HS-27A (cell line): ENCODE data around the gene CRK.
"Not testable (repeated sequence)": the region's sequence is repeated elsewhere in the genome, so short reads cannot be mapped to it uniquely, and the experiment has no call there.

Source experiments
- DNase-seq: peaks from one replicate; pipeline ENCODE4 v3.0.0-alpha.2; 2012; ENCODE audit warnings: low read depth, missing footprints

CRK gene

DNA sequence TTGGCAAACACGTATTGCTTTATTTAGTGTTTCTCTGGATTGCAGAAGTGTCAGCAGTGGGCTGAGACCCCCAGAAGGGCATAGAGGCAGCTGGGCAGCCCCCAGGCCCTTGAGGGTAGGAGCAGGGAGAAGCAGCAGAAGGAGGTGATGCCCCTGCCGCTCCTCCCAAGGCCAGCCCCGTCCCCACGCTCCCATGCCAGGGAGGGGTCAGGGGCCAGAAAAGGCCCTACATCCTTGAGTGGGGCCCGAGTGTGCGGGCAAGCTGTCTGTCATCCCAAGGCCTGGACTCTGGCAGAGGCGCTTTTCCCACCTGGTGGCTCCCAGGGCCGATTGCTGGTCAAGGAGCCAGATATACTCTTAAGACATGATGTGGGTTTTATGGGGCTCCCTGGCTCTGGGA lies 8.2 kb upstream of the CRK start:
- no peak for DNase-seq

GRCh38 chr17:1462164-1463112 lies 6.4 kb upstream of the CRK start:
- DNase-seq: no peak

- DNase-seq: no peak
Measured at GRCh38 chr17:1461198-1461944, 5.3 kb upstream of the CRK start.

DNA sequence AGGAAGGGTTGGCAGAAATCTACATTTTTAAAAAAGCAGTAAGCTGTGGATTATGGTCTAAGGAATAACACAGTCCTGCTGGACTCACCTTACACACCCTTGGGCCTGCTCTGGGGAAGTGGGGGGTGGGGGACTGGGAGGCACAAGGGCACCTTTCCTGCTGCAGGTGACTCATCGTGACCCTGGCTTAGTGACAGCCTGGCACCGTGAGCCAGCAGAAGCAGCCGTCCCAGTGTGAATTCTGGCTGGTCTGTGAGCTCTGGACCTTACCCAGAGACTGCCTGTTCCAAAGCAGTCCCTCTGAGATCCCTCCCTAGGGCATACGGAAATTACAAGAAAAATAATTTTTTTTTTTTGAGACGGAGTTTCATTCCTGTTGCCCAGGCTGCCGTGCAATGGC lies 4.2 kb upstream of the CRK start:
- DNase-seq: no peak

- DNase-seq: peak; percentile 33
Measured at GRCh38 chr17:1455291-1455796, 688 bp downstream of the CRK start.

- no peak for DNase-seq
Measured at GRCh38 chr17:1454541-1454940, 1.5 kb downstream of the CRK start.

- DNase-seq: not testable (repeated sequence)
Measured at GRCh38 chr17:1453694-1454093, 2.3 kb downstream of the CRK start.

GRCh38 chr17:1452836-1453235 lies 3.2 kb downstream of the CRK start:
- DNase-seq: no peak

DNA sequence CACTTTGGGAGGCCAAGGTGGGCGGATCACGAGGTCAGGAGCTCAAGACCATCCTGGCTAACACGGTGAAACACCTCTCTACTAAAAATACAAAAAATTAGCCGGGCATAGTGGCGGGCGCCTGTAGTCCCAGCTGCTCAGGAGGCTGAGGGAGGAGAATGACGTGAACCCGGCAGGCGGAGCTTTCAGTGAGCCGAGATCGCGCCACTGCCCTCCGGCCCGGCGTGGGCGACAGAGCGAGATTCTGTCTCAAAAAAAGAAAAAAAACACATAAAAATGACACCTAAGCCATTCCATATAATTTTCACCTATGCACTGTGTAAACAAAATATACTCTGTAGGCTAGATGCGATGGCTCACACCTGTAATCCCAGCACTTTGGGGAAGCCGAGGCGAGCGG lies 5.8 kb downstream of the CRK start:
- not testable (repeated sequence) for DNase-seq

DNA sequence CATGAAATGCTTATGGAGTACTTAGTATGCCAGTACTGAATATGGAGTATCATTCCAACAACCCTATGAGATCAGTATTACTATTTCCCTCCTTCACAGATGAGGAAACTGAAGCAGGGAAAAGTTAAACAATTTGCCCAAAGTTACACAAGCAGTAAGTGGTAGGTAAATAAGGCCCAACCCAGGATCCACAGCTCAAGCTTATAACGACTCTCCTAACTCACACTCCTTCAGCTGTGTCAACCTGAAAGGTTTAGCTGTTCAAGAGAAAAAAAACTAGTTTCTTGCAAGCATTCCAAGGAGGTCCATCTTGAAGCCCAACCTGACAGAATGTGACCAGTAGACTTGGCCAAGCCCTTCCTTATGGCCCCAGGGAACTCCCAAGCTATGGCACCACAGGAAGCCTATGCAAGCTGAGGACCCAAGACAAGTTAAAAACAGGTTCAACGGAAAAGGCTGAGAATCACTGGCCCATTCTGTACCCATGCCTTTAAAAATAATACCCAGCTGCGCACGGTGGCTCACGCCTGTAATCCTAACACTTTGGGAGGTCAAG lies 6.5 kb downstream of the CRK start:
- DNase-seq: no peak

DNA sequence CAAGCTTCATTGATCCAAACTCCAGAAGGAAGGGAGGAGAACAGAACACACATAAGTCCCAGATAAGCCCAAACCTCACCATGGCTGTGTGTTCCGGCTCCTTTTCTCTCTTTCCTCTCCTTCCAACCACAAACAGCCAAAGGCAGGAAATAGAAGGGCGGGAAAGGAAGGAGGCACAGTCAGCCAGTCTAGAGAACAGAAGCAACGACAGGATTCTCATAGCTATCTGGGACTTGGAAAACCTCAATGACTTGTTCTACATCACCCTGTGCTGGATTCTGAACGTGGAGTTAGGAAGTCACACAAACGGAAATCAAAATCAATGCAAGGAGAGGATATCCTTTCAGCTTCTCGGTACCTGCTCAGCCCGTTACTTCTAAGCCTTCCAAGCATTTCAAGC lies 9.0 kb downstream of the CRK start:
- DNase-seq: no peak

GRCh38 chr17:1446201-1446600 lies 9.8 kb downstream of the CRK start:
- DNase-seq: no peak

GRCh38 chr17:1445695-1446094 lies 10.3 kb downstream of the CRK start:
- DNase-seq: not testable (repeated sequence)

DNA sequence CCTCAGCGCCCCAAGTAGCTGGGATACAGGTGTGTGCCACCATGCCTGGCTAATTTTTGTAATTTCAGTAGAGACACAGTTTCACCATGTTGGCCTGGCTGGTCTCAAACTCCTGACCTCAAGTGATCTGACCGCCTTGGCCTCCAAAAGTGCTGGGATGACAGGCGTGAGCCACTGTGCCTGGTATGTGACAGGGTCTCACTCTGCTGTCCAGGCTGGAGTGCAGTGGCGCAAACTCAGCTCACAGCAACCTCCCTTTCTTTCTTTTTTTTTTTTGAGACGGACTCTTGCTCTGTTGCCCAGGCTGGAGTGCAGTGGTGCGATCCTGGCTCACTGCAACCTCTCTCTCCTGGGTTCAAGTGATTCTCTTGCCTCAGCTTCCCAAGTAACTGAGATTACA lies 13.3 kb downstream of the CRK start:
- DNase-seq: not testable (repeated sequence)

- DNase-seq: no peak
Measured at GRCh38 chr17:1442187-1442586, 13.8 kb downstream of the CRK start.

DNA sequence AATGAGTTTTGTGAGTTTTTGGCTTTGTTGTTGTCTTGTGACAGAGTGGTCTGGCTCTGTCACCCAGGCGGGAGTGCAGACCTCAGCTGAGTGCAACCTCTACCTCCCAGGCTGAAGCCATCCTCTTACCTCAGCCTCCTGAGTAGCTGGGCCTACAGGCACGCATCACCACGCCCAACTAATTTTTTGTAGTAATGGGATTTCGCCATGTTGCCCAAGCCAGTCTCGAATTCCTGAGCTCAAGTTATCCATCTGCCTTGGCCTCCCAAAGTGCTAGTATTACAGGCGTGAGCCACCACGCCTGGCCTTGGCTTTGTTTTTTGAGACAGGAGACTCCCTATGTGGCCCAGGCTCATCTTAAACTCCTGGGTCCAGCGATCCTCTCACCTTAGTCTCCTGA lies 15.1 kb downstream of the CRK start:
- no peak for DNase-seq

DNA sequence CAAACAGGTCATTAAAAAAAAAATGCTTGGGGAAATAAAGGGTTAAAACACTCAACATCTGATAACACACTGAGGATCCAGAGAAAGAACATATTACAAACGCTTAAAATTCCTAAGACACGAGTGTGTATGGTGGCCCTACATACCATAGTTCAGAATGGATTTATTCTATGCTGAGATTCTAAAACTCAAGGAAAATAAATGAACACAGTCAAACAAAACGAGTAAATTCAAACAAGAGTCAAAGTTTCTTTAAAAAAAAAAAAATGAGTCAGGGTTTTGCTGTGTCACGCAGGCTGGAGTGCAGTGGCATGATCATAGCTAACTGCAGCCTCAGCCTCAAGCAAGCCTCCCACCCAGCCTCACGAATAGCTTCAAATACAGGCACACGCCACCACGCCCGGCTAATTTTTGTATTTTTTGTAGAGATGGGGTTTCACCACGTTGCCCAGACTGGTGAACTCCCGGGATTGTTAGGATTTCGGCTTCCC lies 17.4 kb downstream of the CRK start:
- no peak for DNase-seq

GRCh38 chr17:1435326-1435725 lies 20.7 kb downstream of the CRK start:
- DNase-seq: no peak

- no peak for DNase-seq
Measured at GRCh38 chr17:1434150-1434549, 21.9 kb downstream of the CRK start.

GRCh38 chr17:1431631-1432104 lies 24.4 kb downstream of the CRK start:
- DNase-seq: no peak

DNA sequence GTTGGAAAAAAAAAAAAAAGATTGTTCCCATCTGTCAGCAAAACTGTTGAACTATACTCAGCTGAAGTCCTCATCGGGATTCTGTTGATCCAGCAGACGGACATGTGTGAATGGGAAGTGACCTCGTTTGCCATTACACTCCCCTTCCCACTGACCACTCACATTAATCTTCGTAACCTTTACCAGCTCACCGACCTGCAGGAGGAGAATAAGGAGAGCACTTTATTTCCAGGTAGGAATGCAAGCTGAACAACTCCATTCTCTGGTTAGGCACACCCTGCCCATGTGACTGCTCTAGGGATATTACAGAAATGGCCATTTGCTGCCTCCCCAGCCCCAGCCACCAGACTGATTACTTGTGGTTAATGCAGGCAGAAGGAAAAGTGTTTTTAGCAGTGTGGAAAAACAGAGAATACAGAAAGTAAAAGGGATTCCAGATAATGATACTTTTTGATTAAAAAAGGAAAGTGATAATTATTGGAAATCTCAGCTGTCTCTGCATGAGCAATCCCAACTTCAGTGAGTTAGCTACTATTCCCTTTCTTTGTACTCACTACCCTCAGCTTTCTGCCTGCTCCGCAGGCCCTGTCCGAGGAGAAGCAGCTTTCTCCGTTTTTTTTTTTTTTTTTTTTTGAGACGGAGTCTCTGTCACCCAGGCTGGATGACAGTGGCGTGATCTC lies 32.4 kb downstream of the CRK start:
- no peak for DNase-seq

GRCh38 chr17:1422885-1423284 lies 33.1 kb downstream of the CRK start:
- peak; percentile 62 for DNase-seq
